ENCODE data around the gene ARHGAP22. TPM values are rescaled to one million over a fixed set of nuclear protein-coding genes. Genes with fewer than 3 reads are reported as not detected.
A peak's percentile ranks its signal among the peaks of the same experiment; 100 is the strongest.

The ARHGAP22 gene
- total RNA-seq, 1 donor from 2014 or later: 3.8 TPM

- Mint-ChIP-seq H3K27me3 (peaks cover 4% of the 10 kb centered on the region), H3K9me3 (ENCODE audit: low read depth) (no peaks in the 10 kb centered on the region), H3K27ac (no peak overlapping the region), H3K4me3 (ENCODE audit: low read depth) (no peak overlapping the region), H3K36me3 (ENCODE audit: insufficient read depth) (no peaks in the 10 kb centered on the region), H3K4me1 (ENCODE audit: low read depth) (peaks cover 38% of the 10 kb centered on the region)
- no peak for DNase-seq (ENCODE audit: low spot score, unreplicated experiment)
- TF ChIP-seq CTCF (IDR thresholded peaks at IDR 0.05; ENCODE audit: unreplicated experiment): no peak
Measured at GRCh38 chr10:48595539-48595932, 9.3 kb downstream of the ARHGAP22 start.

DNA sequence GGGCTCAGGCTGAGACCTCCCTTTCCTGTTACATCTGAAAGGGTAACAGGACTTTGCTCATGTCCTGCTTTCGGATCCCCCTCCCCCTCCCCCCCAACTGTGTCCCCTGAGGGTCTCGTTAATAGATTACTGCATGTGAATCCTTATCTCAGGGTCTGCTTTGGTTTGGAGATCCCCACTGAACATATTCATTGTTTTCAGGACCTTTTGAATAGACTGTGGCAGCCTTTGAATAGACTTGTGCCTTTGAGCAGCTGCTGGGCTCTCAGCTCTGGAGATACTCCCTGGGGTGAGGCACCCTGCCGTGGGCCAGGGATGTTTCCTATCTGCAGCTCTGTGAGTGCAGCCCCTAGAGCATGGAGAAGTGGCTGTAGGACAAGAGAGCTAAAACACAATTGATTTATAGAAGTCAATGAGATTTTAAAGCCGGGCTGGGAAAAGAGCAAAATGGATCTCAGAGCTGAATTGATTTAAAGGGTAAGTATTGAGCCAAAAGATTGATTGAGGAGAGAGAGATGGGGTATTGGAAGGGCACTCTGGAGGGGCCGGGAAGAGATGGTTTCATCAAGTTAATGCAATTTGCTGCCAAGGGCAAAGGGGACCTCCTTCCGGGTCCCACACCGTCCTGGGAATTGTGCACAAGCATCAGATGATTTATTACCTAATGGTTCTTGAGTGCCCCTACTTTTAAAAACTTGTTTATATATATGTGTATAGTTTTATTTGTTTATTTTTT lies 9.9 kb downstream of the ARHGAP22 start:
- DNase-seq (ENCODE audit: low spot score, unreplicated experiment): no peak
- Mint-ChIP-seq H3K27ac (no peak overlapping the region), H3K27me3 (peaks cover 4% of the 10 kb centered on the region), H3K4me1 (ENCODE audit: low read depth) (peaks cover 38% of the 10 kb centered on the region), H3K36me3 (ENCODE audit: insufficient read depth) (no peaks in the 10 kb centered on the region), H3K9me3 (ENCODE audit: low read depth) (no peaks in the 10 kb centered on the region), H3K4me3 (ENCODE audit: low read depth) (peak overlapping the region; percentile 1)
- no peak for TF ChIP-seq CTCF (IDR thresholded peaks at IDR 0.05; ENCODE audit: unreplicated experiment)

DNA sequence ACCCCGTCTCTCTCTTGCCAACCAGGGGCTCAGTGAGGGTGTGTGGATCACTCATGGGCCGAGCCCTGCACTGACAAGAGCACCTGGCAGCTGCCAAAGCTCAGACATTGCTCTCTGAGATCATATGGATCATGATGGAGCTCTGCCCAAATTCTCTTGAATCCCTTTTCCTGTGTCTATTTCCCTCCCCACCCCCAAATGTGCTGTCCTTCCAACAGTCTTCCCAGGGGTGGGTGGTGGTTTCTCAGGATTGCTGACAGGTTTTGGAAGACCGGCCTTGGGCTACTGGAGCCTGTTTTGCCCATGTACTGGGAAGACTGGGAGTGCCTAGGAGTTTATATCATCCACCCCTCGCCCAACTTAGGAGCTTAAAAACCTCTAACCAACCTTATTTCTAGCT lies 10.5 kb downstream of the ARHGAP22 start:
- DNase-seq (ENCODE audit: low spot score, unreplicated experiment): no peak
- H3K27me3 Mint-ChIP-seq: peaks cover 4% of the 10 kb centered on the region
- H3K4me1 Mint-ChIP-seq (ENCODE audit: low read depth): peaks cover 38% of the 10 kb centered on the region
- H3K27ac Mint-ChIP-seq: no peak overlapping the region
- H3K9me3 Mint-ChIP-seq (ENCODE audit: low read depth): no peaks in the 10 kb centered on the region
- TF ChIP-seq CTCF (IDR thresholded peaks at IDR 0.05; ENCODE audit: unreplicated experiment): no peak
- no peak overlapping the region for H3K4me3 Mint-ChIP-seq (ENCODE audit: low read depth)
- no peaks in the 10 kb centered on the region for H3K36me3 Mint-ChIP-seq (ENCODE audit: insufficient read depth)

- H3K9me3 Mint-ChIP-seq (ENCODE audit: low read depth): no peaks in the 10 kb centered on the region
- no peak for DNase-seq (ENCODE audit: low spot score, unreplicated experiment)
- peaks cover 27% of the 10 kb centered on the region for H3K4me1 Mint-ChIP-seq (ENCODE audit: low read depth)
- no peak overlapping the region for H3K4me3 Mint-ChIP-seq (ENCODE audit: low read depth)
- H3K27ac Mint-ChIP-seq: no peak overlapping the region
- no peaks in the 10 kb centered on the region for H3K36me3 Mint-ChIP-seq (ENCODE audit: insufficient read depth)
- no peak for TF ChIP-seq CTCF (IDR thresholded peaks at IDR 0.05; ENCODE audit: unreplicated experiment)
- H3K27me3 Mint-ChIP-seq: peaks cover 6% of the 10 kb centered on the region
Measured at GRCh38 chr10:48592346-48592745, 12.5 kb downstream of the ARHGAP22 start.

DNA sequence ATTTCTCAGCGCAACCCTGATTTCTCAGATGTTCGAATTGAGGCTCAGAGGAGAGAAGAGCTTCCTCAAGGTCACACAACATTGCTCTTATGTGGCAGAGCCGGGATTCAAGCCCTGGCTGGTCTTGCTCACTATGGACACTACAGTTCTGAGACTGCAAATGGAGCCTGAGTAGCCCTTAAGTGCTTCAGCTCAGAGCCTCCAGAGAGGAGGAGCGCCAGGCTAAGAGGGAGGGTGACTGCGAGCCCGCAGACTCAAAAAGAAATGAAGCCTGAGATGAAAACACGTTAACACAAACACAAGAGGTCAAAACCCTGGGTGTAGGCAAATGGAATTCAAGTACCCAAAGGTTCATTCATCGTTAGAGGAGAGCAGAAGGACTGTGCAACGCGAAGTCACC lies 13.9 kb downstream of the ARHGAP22 start:
- Mint-ChIP-seq H3K4me3 (ENCODE audit: low read depth) (no peak overlapping the region), H3K27ac (no peak overlapping the region), H3K36me3 (ENCODE audit: insufficient read depth) (no peaks in the 10 kb centered on the region), H3K27me3 (peaks cover 6% of the 10 kb centered on the region), H3K4me1 (ENCODE audit: low read depth) (peaks cover 16% of the 10 kb centered on the region), H3K9me3 (ENCODE audit: low read depth) (no peaks in the 10 kb centered on the region)
- DNase-seq (ENCODE audit: low spot score, unreplicated experiment): no peak
- TF ChIP-seq CTCF (IDR thresholded peaks at IDR 0.05; ENCODE audit: unreplicated experiment): no peak
